HG03108 (cell line): ENCODE results near the gene SLC29A1.
A peak's percentile ranks its signal among the peaks of the same experiment; 100 is the strongest.
"Not testable (repeated sequence)": the region's sequence is repeated elsewhere in the genome, so short reads cannot be mapped to it uniquely, and the experiment has no call there.

Experiments
- ATAC-seq: cut with Tn5 transposase; IDR thresholded peaks from one replicate; pipeline ENCODE4 v1.9.1; 2021; ENCODE audit warnings: moderate library complexity; ENCODE audit not compliant: unreplicated experiment

Gene SLC29A1

GRCh38 chr6:44221291-44221960 lies 2.0 kb upstream of the SLC29A1 start:
- peak; percentile 33 for ATAC-seq

- no peak for ATAC-seq
Observed at GRCh38 chr6:44221961-44222335, 1.4 kb upstream of the SLC29A1 start.

- ATAC-seq, result no peak
Observed at GRCh38 chr6:44222486-44223318, 693 bp upstream of the SLC29A1 start.

- ATAC-seq, result peak; percentile 7
Observed at GRCh38 chr6:44224029-44224964, 902 bp downstream of the SLC29A1 start.

- ATAC-seq, result no peak
Observed at GRCh38 chr6:44224965-44225305, 1.5 kb downstream of the SLC29A1 start.

- ATAC-seq, result no peak
Observed at GRCh38 chr6:44225579-44226325, 2.4 kb downstream of the SLC29A1 start.

GRCh38 chr6:44226368-44227147 lies 3.2 kb downstream of the SLC29A1 start:
- no peak for ATAC-seq

GRCh38 chr6:44227148-44227793 lies 3.9 kb downstream of the SLC29A1 start:
- no peak for ATAC-seq

GRCh38 chr6:44228031-44228430 lies 4.6 kb downstream of the SLC29A1 start:
- ATAC-seq, result no peak

- no peak for ATAC-seq
Observed at GRCh38 chr6:44228433-44228832, 5.0 kb downstream of the SLC29A1 start.

- no peak for ATAC-seq
Observed at GRCh38 chr6:44228836-44229235, 5.4 kb downstream of the SLC29A1 start.

- no peak for ATAC-seq
Observed at GRCh38 chr6:44229376-44230033, 6.1 kb downstream of the SLC29A1 start.

GRCh38 chr6:44230034-44230675 lies 6.8 kb downstream of the SLC29A1 start:
- no peak for ATAC-seq

GRCh38 chr6:44231426-44231825 lies 8.0 kb downstream of the SLC29A1 start:
- not testable (repeated sequence) for ATAC-seq

GRCh38 chr6:44232676-44233566 lies 9.5 kb downstream of the SLC29A1 start:
- ATAC-seq, result no peak

GRCh38 chr6:44233567-44234100 lies 10.2 kb downstream of the SLC29A1 start:
- ATAC-seq, result no peak
